Measurements from ENCODE around the gene IGFLR1.

Gene IGFLR1

GRCh38 chr19:35740423-35741202 lies 1.6 kb downstream of the IGFLR1 start:
- peaks cover 42% of the 10 kb centered on the region for H3K36me3 ChIP-seq
- peak overlapping the region; percentile 91 to 93 for H3K4me3 ChIP-seq (ENCODE audit: low read depth in 1 of 2, low read length in 1 of 2)
- peak; percentile 38 for TF ChIP-seq CTCF (IDR thresholded peaks at IDR 0.05)
- no peaks in the 10 kb centered on the region for H3K9me3 ChIP-seq
- peak overlapping the region; percentile 98 for H3K27ac ChIP-seq
- peaks cover 49 to 54% of the 10 kb centered on the region in 2 experiments for H3K4me1 ChIP-seq (ENCODE audit: control insufficient read depth in 1 of 2, insufficient read depth in 1 of 2, low read depth in 1 of 2, low read length in 1 of 2)
- no peaks in the 10 kb centered on the region for H3K27me3 ChIP-seq

GRCh38 chr19:35740108-35740422 lies 2.2 kb downstream of the IGFLR1 start:
- H3K27me3 ChIP-seq = no peaks in the 10 kb centered on the region
- H3K4me3 ChIP-seq (ENCODE audit: low read depth in 1 of 2, low read length in 1 of 2) = peak overlapping the region; percentile 91 to 93
- H3K36me3 ChIP-seq = peaks cover 48% of the 10 kb centered on the region
- H3K4me1 ChIP-seq (ENCODE audit: control insufficient read depth in 1 of 2, insufficient read depth in 1 of 2, low read depth in 1 of 2, low read length in 1 of 2) = peaks cover 48 to 53% of the 10 kb centered on the region in 2 experiments
- H3K9me3 ChIP-seq = no peaks in the 10 kb centered on the region
- H3K27ac ChIP-seq = peak overlapping the region; percentile 98
- TF ChIP-seq CTCF (IDR thresholded peaks at IDR 0.05) = no peak

DNA sequence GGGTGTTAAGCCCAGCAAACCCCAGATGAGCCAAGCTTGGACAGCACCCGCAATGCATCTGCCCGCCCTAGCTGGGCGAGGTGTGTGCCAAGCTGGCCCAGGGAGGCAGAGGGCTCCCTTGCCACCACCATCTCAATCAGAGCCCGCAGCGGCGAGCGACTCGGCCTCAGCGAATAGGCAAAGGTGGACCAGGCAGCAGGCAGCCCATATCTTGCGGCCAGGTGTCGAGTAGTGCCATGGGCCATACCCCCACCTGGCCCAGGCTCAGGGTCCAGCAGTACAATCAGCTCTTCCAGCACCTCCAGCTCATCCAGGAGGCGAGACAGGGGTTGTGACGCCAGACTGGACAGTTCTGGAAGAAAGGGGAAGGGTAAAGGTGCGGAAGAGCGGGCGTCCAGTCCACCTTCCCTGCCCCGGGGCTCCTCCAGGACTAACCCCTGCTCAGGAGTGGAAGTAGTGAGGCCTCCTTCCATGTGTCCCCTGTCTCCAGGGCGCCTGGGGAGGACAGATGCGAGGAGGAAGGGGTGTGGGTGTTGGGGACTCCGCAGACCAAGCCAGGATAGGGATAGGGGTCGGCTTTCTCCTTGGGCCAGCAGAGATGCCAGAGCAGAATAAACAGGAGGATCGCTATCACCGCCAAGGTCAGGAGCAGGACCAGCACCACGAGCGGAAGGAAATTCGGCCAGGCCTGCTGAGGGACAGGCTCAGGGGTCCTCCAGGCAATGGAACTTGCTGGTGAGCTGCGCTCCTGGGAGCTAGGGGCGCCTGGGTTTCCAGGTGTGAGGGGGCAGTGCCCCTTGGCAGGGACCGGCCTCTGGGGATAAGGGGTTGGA lies 2.8 kb downstream of the IGFLR1 start:
- H3K36me3 ChIP-seq = peaks cover 54% of the 10 kb centered on the region
- no peak for TF ChIP-seq CTCF (IDR thresholded peaks at IDR 0.05)
- peaks cover 46 to 50% of the 10 kb centered on the region in 2 experiments for H3K4me1 ChIP-seq (ENCODE audit: control insufficient read depth in 1 of 2, insufficient read depth in 1 of 2, low read depth in 1 of 2, low read length in 1 of 2)
- H3K27ac ChIP-seq = peak overlapping the region; percentile 98
- H3K4me3 ChIP-seq (ENCODE audit: low read depth in 1 of 2, low read length in 1 of 2) = peak overlapping the region; percentile 91 to 93
- no peaks in the 10 kb centered on the region for H3K9me3 ChIP-seq
- no peaks in the 10 kb centered on the region for H3K27me3 ChIP-seq

GRCh38 chr19:35738887-35739229 lies 3.4 kb downstream of the IGFLR1 start:
- H3K27ac ChIP-seq = peak overlapping the region; percentile 98
- no peak overlapping the region for H3K4me3 ChIP-seq (ENCODE audit: low read depth in 1 of 2, low read length in 1 of 2)
- no peak for TF ChIP-seq CTCF (IDR thresholded peaks at IDR 0.05)
- no peaks in the 10 kb centered on the region for H3K9me3 ChIP-seq
- H3K36me3 ChIP-seq = peaks cover 60% of the 10 kb centered on the region
- no peaks in the 10 kb centered on the region for H3K27me3 ChIP-seq
- H3K4me1 ChIP-seq (ENCODE audit: control insufficient read depth in 1 of 2, insufficient read depth in 1 of 2, low read depth in 1 of 2, low read length in 1 of 2) = peaks cover 40 to 44% of the 10 kb centered on the region in 2 experiments

GRCh38 chr19:35738021-35738886 lies 4.0 kb downstream of the IGFLR1 start:
- peak overlapping the region; percentile 98 for H3K27ac ChIP-seq
- no peak overlapping the region for H3K4me3 ChIP-seq (ENCODE audit: low read depth in 1 of 2, low read length in 1 of 2)
- no peaks in the 10 kb centered on the region for H3K9me3 ChIP-seq
- peaks cover 36 to 39% of the 10 kb centered on the region in 2 experiments for H3K4me1 ChIP-seq (ENCODE audit: control insufficient read depth in 1 of 2, insufficient read depth in 1 of 2, low read depth in 1 of 2, low read length in 1 of 2)
- TF ChIP-seq CTCF (IDR thresholded peaks at IDR 0.05) = no peak
- H3K27me3 ChIP-seq = no peaks in the 10 kb centered on the region
- peaks cover 66% of the 10 kb centered on the region for H3K36me3 ChIP-seq

All from neutrophil (primary cell).